IPS-NIHi11 (cell line): Measurements from ENCODE around the gene CCM2.

Source experiments
- DNase-seq: peaks from one replicate; pipeline ENCODE4 v3.0.0; 2012; ENCODE audit warnings: mixed read lengths, low spot score

Gene CCM2

GRCh38 chr7:45125193-45125904 lies 125.3 kb downstream of the CCM2 start:
- DNase-seq: no peak
